HG03575 (cell line): ENCODE results near the gene TNN.

Source experiments
- ATAC-seq: cut with Tn5 transposase; IDR thresholded peaks from one replicate; pipeline ENCODE4 v1.9.1; 2021; ENCODE audit not compliant: unreplicated experiment, insufficient number of reproducible peaks, low FRiP score; ENCODE audit errors: extremely low read depth

Gene TNN

GRCh38 chr1:175133673-175134435 is 66.2 kb downstream of the TNN start:
- no peak for ATAC-seq

- ATAC-seq, result no peak
Observed at GRCh38 chr1:175134500-175134899, 66.9 kb downstream of the TNN start.

- ATAC-seq, result no peak
Observed at GRCh38 chr1:175136246-175136645, 68.6 kb downstream of the TNN start.

- no peak for ATAC-seq
Observed at GRCh38 chr1:175137369-175137768, 69.7 kb downstream of the TNN start.

- ATAC-seq, result no peak
Observed at GRCh38 chr1:175138579-175138978, 70.9 kb downstream of the TNN start.

GRCh38 chr1:175145899-175146528 is 78.4 kb downstream of the TNN start:
- no peak for ATAC-seq

- no peak for ATAC-seq
Observed at GRCh38 chr1:175146529-175147213, 79.0 kb downstream of the TNN start.

- ATAC-seq, result no peak
Observed at GRCh38 chr1:175147569-175147968, 79.9 kb downstream of the TNN start.

GRCh38 chr1:175148068-175148467 is 80.4 kb downstream of the TNN start:
- no peak for ATAC-seq

- no peak for ATAC-seq
Observed at GRCh38 chr1:175150596-175151319, 83.1 kb downstream of the TNN start.

- no peak for ATAC-seq
Observed at GRCh38 chr1:175152006-175152652, 84.5 kb downstream of the TNN start.

- no peak for ATAC-seq
Observed at GRCh38 chr1:175154629-175155472, 87.2 kb downstream of the TNN start.

GRCh38 chr1:175155473-175155856 is 87.8 kb downstream of the TNN start:
- no peak for ATAC-seq

- ATAC-seq, result no peak
Observed at GRCh38 chr1:175155936-175156335, 88.3 kb downstream of the TNN start.

- ATAC-seq, result no peak
Observed at GRCh38 chr1:175157200-175157599, 89.6 kb downstream of the TNN start.

- no peak for ATAC-seq
Observed at GRCh38 chr1:175158170-175158591, 90.5 kb downstream of the TNN start.

GRCh38 chr1:175162955-175163354 is 95.3 kb downstream of the TNN start:
- ATAC-seq, result no peak

GRCh38 chr1:175163702-175164101 is 96.1 kb downstream of the TNN start:
- ATAC-seq, result no peak
